H1 (cell line): ENCODE measurements around the gene CSNK1D. TPM values are rescaled to one million over a fixed set of nuclear protein-coding genes. Genes with fewer than 3 reads are reported as not detected.
A peak's percentile ranks its signal among the peaks of the same experiment; 100 is the strongest.

Experiments used
- CTCF ChIA-PET: fragments of 300-600 bp; sonication (Branson Sonifier 250); formaldehyde crosslinking; loops from one replicate; lab custom pipeline; 2021; ENCODE audit not compliant: partially characterized antibody; lab: Charles Lee
- POLR2A ChIA-PET: fragments of 300-600 bp; sonication (Branson Sonifier 250); formaldehyde crosslinking; loops from one replicate; lab custom pipeline; 2021; ENCODE audit warnings: inconsistent platforms; ENCODE audit not compliant: partially characterized antibody; lab: Charles Lee
- DNase-seq, 2 experiments: peaks; one replicate each; pipeline versions ENCODE4 v3.0.0 to v3.0.0-alpha.2; 2010 to 2022; ENCODE audit warnings: low spot score in 2 of 2, low read depth in 1 of 2, mixed read lengths in 1 of 2
- FAIRE-seq: peaks from 2 replicates; lab custom pipeline; 2011; peaks lifted over from hg19 to GRCh38; lab: Jason Lieb, UNC
- H2AFZ ChIP-seq: 2 replicates; pipeline ENCODE4 v1.8.1; 2012; ENCODE audit warnings: low read length, inconsistent platforms
- H2AK5ac ChIP-seq: 2 replicates; pipeline ENCODE4 v1.6.1; 2013; ENCODE audit warnings: low read depth, low read length
- H2BK120ac ChIP-seq: replicated peaks from 2 replicates; pipeline ENCODE3; 2013; ENCODE audit warnings: low read depth, low read length, inconsistent platforms
- H2BK12ac ChIP-seq: 2 replicates; pipeline ENCODE4 v1.6.1; 2013; ENCODE audit warnings: low read depth, low read length
- H2BK15ac ChIP-seq: 2 replicates; pipeline ENCODE4 v1.6.1; 2013; ENCODE audit warnings: low read length
- H2BK20ac ChIP-seq: 2 replicates; pipeline ENCODE4 v1.6.1; 2013; ENCODE audit warnings: low read length
- H2BK5ac ChIP-seq: 2 replicates; pipeline ENCODE4 v1.6.1; 2013; ENCODE audit warnings: low read depth, low read length
- H3K14ac ChIP-seq: 2 replicates; pipeline ENCODE4 v1.6.1; 2013; ENCODE audit warnings: inconsistent platforms; ENCODE audit not compliant: insufficient read length
- H3K18ac ChIP-seq: 2 replicates; pipeline ENCODE4 v1.6.1; 2013; ENCODE audit warnings: low read length; ENCODE audit errors: extremely low read depth
- H3K23ac ChIP-seq: 2 replicates; pipeline ENCODE4 v1.6.1; 2013; ENCODE audit warnings: inconsistent platforms; ENCODE audit not compliant: insufficient read length
- H3K23me2 ChIP-seq: 2 replicates; pipeline ENCODE4 v1.6.1; 2013; ENCODE audit warnings: low read depth, low read length
- H3K27ac ChIP-seq: 2 replicates; pipeline ENCODE4 v1.6.1; 2011; ENCODE audit warnings: low read depth, low read length, inconsistent platforms
- H3K27me3 ChIP-seq, 4 experiments: replicated peaks in 1 of 4; 1 replicate in 1 of 4; 2 replicates in 3 of 4; pipeline versions ENCODE4 v1.6.1 to v1.8.1; 2011 to 2013; ENCODE audit warnings: low read length in 3 of 4, mild to moderate bottlenecking in 3 of 4, inconsistent platforms in 2 of 4, mixed read lengths in 2 of 4, moderate library complexity in 1 of 4; ENCODE audit not compliant: control insufficient read depth in 3 of 4, insufficient read depth in 3 of 4; ENCODE audit errors: extremely low read depth in 1 of 4
- H3K36me3 ChIP-seq, 4 experiments: 2 replicates each; pipeline versions ENCODE4 v1.6.1 to v1.8.1; 2011 to 2013; ENCODE audit warnings: mild to moderate bottlenecking in 4 of 4, low read length in 3 of 4, moderate library complexity in 2 of 4, control low read depth in 1 of 4, inconsistent platforms in 1 of 4; ENCODE audit not compliant: insufficient read depth in 4 of 4, control insufficient read depth in 2 of 4
- H3K4ac ChIP-seq: replicated peaks from 2 replicates; pipeline ENCODE3; 2013; ENCODE audit warnings: low read length, low read depth, mixed read lengths, inconsistent platforms; ENCODE audit not compliant: insufficient read length
- H3K4me1 ChIP-seq, 4 experiments: replicated peaks in 1 of 4; 1 replicate in 1 of 4; 2 replicates in 3 of 4; pipeline versions ENCODE4 v1.6.1 to v1.8.1; 2011 to 2013; ENCODE audit warnings: low read length in 3 of 4, inconsistent platforms in 2 of 4, mixed read lengths in 1 of 4; ENCODE audit not compliant: insufficient read depth in 4 of 4, control insufficient read depth in 3 of 4
- H3K4me2 ChIP-seq, 2 experiments: 2 replicates each; pipeline versions ENCODE4 v1.6.1 to v1.8.1; 2011 to 2013; ENCODE audit warnings: low read depth in 2 of 2, low read length in 2 of 2, control low read depth in 1 of 2, inconsistent platforms in 1 of 2, mild to moderate bottlenecking in 1 of 2; ENCODE audit not compliant: insufficient read depth in 1 of 2
- H3K4me3 ChIP-seq, 4 experiments: fragments of 200-600, 300-600 bp in 1 of 4; sonication (generic), shearing (Covaris generic), sonication (Bioruptor Twin) in 1 of 4; 2 replicates each; pipeline versions ENCODE4 v1.5.1 to v1.8.1; 2011 to 2016; ENCODE audit warnings: low read length in 4 of 4, low read depth in 3 of 4, control low read depth in 2 of 4, inconsistent platforms in 2 of 4, mild to moderate bottlenecking in 2 of 4, mixed read lengths in 1 of 4, moderate library complexity in 1 of 4; ENCODE audit not compliant: insufficient read depth in 2 of 4; ENCODE audit errors: extremely low read depth in 1 of 4
- H3K56ac ChIP-seq: replicated peaks from 2 replicates; pipeline ENCODE3; 2013; ENCODE audit warnings: low read depth, mild to moderate bottlenecking, mixed read lengths, low read length, inconsistent platforms; ENCODE audit not compliant: insufficient read length
- H3K79me1 ChIP-seq: 2 replicates; pipeline ENCODE4 v1.6.1; 2013; ENCODE audit warnings: low read depth, low read length, control low read depth
- H3K79me2 ChIP-seq, 2 experiments: 2 replicates each; pipeline versions ENCODE4 v1.6.1 to v1.8.1; 2012 to 2013; ENCODE audit warnings: low read length in 2 of 2, mild to moderate bottlenecking in 2 of 2, inconsistent platforms in 1 of 2; ENCODE audit not compliant: insufficient read depth in 2 of 2, control insufficient read depth in 1 of 2
- H3K9ac ChIP-seq, 4 experiments: replicated peaks in 1 of 4; 1 replicate in 1 of 4; 2 replicates in 3 of 4; pipeline versions ENCODE4 v1.6.1 to v1.8.1; 2011 to 2013; ENCODE audit warnings: low read depth in 3 of 4, low read length in 3 of 4, control low read depth in 2 of 4, mild to moderate bottlenecking in 2 of 4, moderate library complexity in 2 of 4, inconsistent platforms in 1 of 4; ENCODE audit errors: extremely low read depth in 1 of 4
- H3K9me3 ChIP-seq, 2 experiments: 2 replicates each; pipeline versions ENCODE4 v1.6.1 to v1.8.1; 2012 to 2013; ENCODE audit warnings: mild to moderate bottlenecking in 2 of 2, moderate library complexity in 2 of 2, control low read depth in 1 of 2, inconsistent platforms in 1 of 2, low read depth in 1 of 2, low read length in 1 of 2, mixed read lengths in 1 of 2; ENCODE audit not compliant: insufficient read depth in 2 of 2
- H4K20me1 ChIP-seq, 2 experiments: replicated peaks in 1 of 2; 2 replicates each; pipeline versions ENCODE3 to v1.8.1; 2011 to 2013; ENCODE audit warnings: inconsistent platforms in 2 of 2, low read length in 2 of 2, mild to moderate bottlenecking in 1 of 2; ENCODE audit not compliant: insufficient read depth in 2 of 2, control insufficient read depth in 1 of 2
- H4K5ac ChIP-seq: 2 replicates; pipeline ENCODE4 v1.6.1; 2013; ENCODE audit warnings: low read length, low read depth, mixed read lengths, inconsistent platforms; ENCODE audit not compliant: insufficient read length
- H4K8ac ChIP-seq: 2 replicates; pipeline ENCODE4 v1.8.0; 2013; ENCODE audit warnings: mild to moderate bottlenecking, moderate library complexity, low read length, inconsistent platforms; ENCODE audit not compliant: insufficient read depth; ENCODE audit errors: extremely low read depth
- H4K91ac ChIP-seq: replicated peaks from 2 replicates; pipeline ENCODE3; 2013; ENCODE audit warnings: low read length, mixed read lengths, inconsistent platforms; ENCODE audit not compliant: insufficient read length
- CEBPB ChIP-seq: IDR thresholded peaks from 2 replicates; pipeline ENCODE4 v1.6.1; 2012; ENCODE audit warnings: low read depth, low read length
- GABPA ChIP-seq: IDR thresholded peaks from 2 replicates; pipeline ENCODE4 v1.6.1; 2011; ENCODE audit warnings: mild to moderate bottlenecking, low read length, moderate library complexity, borderline replicate concordance; ENCODE audit not compliant: insufficient read depth
- WGBS, 2 experiments: shearing (Covaris generic) in 1 of 2; methylation state at CpG; one replicate each; pipeline versions ENCODE4 v1.1.6 to v1.1.7; 2013 to 2015; ENCODE audit warnings: low lambda C conversion rate in 2 of 2, mixed read lengths in 2 of 2, inconsistent platforms in 1 of 2, low coverage in 1 of 2, missing lambda C conversion rate in 1 of 2; ENCODE audit not compliant: insufficient replicate concordance in 2 of 2, insufficient coverage in 1 of 2, insufficient read length in 1 of 2; ENCODE audit errors: extremely low coverage in 1 of 2, missing lambda C conversion rate in 1 of 2; 5-methylcytosine and 5-hydroxymethylcytosine counted together
- polyA plus RNA-seq, 7 experiments: library from polyadenylated mRNA; depleted of rRNA in 3 of 7; stranded (reverse) in 5 of 7; unstranded in 2 of 7; fragments of >200 nt in 5 of 7; fragments of 200-250 nt in 2 of 7; gene quantifications; 1 replicate in 5 of 7; 2 replicates in 1 of 7; 4 replicates in 1 of 7; pipeline versions ENCODE4 v1.2.1 to v1.2.3, GENCODE V29; 2011 to 2013; ENCODE audit warnings: missing spikeins in 2 of 7, mixed read lengths in 2 of 7
- total RNA-seq: library from RNA; stranded (reverse); fragmentation: NEBNext Ultra II Directional; extraction: Animal tissue kit (Norgen Biotek cat#: 25700); gene quantifications from 2 replicates; pipeline ENCODE4 v1.2.1, GENCODE V29; 2021

Gene CSNK1D
- total and polyA plus RNA-seq, 2 of the 8 experiments (the other 6 are each of a cell fraction or from before 2014, with no cell fraction given), result 73.5 to 103 TPM

DNA sequence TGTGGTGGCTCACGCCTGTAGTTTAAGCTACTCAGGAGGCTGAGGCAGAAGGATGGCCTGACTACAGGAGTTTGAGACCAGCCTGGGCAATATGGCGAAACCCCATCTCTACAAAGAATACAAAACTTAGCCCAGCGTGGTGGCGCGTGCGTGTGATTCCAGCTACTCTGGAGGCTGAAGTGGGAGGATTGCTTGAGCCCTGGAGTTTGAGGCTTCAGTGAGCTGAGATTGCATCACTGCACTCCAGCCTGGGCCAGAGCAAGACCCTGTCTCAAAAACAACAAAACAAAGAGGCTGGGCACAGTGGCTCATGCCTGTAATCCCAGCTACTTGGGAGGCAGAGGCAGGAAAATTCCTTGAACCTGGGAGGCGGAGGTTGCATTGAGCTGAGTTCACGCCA is 7.0 kb upstream of the CSNK1D start:
- no peak overlapping the region for H3K18ac ChIP-seq
- CTCF ChIA-PET, result interaction anchor here (1.1 to 1.6 kb wide), 2 partner anchors 16 to 31 kb away, joined by 3 to 5 read pairs; no protein-coding TSS in a partner anchor

More for the DNA sequence above, 7.0 kb upstream of the CSNK1D start:
- no peak overlapping the region for H2BK20ac ChIP-seq
- H2AK5ac ChIP-seq, result no peak overlapping the region
- WGBS, 2 experiments, result 94% methylated on average over 8 of the region's 8 CpGs; no CpG with 5 or more reads in 1 of the 2 experiments
- no peak overlapping the region for H2BK120ac ChIP-seq
- H3K14ac ChIP-seq, result no peak overlapping the region
- no peaks in the 10 kb centered on the region; a peak in 1 of 8 replicates for H3K36me3 ChIP-seq
- H3K9me3 ChIP-seq, result no peaks in the 10 kb centered on the region
- no peak overlapping the region for H2BK12ac ChIP-seq
- no peak overlapping the region for H3K4me3 ChIP-seq
- H2BK5ac ChIP-seq, result no peak overlapping the region
- TF ChIP-seq GABPA, result no peak
- TF ChIP-seq CEBPB, result 0 out of 2 replicates have a peak, but pooled peaks have one; percentile 1
- H3K23ac ChIP-seq, result no peak overlapping the region
- H2BK15ac ChIP-seq, result no peak overlapping the region
- H3K4me2 ChIP-seq, result no peak overlapping the region
- H3K4me1 ChIP-seq, result peaks cover 0 to 10% (median 5%) of the 10 kb centered on the region in 4 experiments; a peak in 5 of 7 replicates
- no peak overlapping the region for H3K27ac ChIP-seq
- POLR2A ChIA-PET, result interaction anchor here (0.6 to 5.0 kb wide), 3 partner anchors 11 to 71 kb away, joined by 3 to 30 read pairs (median 3); no protein-coding TSS in a partner anchor
- no peak overlapping the region for H3K9ac ChIP-seq
- H4K5ac ChIP-seq, result no peak overlapping the region
- no peak overlapping the region for H3K56ac ChIP-seq
- H3K79me1 ChIP-seq, result no peaks in the 10 kb centered on the region; the same call in 1 of the 2 replicates
- no peaks in the 10 kb centered on the region for H3K79me2 ChIP-seq
- no peaks in the 10 kb centered on the region; a peak in 1 of 7 replicates for H3K27me3 ChIP-seq
- FAIRE-seq (no peak), DNase-seq (no peak)
- no peak overlapping the region for H4K91ac ChIP-seq
- H4K20me1 ChIP-seq, result peaks cover 0 to 9% of the 10 kb centered on the region in 2 experiments
- H4K8ac ChIP-seq, result no peak overlapping the region
- no peak overlapping the region for H3K4ac ChIP-seq
- H2AFZ ChIP-seq, result no peak overlapping the region
- no peaks in the 10 kb centered on the region for H3K23me2 ChIP-seq
